Measurements from ENCODE around the gene DOC2A.

DOC2A gene

GRCh38 chr16:29989111-29989858, 21.5 kb downstream of the DOC2A start:
- DNase-seq (ENCODE audit: low spot score), result no peak

- no peak for DNase-seq (ENCODE audit: low spot score)
Observed at GRCh38 chr16:29988346-29989075, 22.3 kb downstream of the DOC2A start.

GRCh38 chr16:29987371-29988085, 23.3 kb downstream of the DOC2A start:
- no peak for DNase-seq (ENCODE audit: low spot score)

- DNase-seq (ENCODE audit: low spot score), result no peak
Observed at GRCh38 chr16:29986931-29987330, 23.9 kb downstream of the DOC2A start.

GRCh38 chr16:29986231-29986630, 24.6 kb downstream of the DOC2A start:
- no peak for DNase-seq (ENCODE audit: low spot score)

- no peak for DNase-seq (ENCODE audit: low spot score)
Observed at GRCh38 chr16:29985271-29985811, 25.5 kb downstream of the DOC2A start.

- DNase-seq (ENCODE audit: low spot score), result no peak
Observed at GRCh38 chr16:29984764-29985147, 26.1 kb downstream of the DOC2A start.

- no peak for DNase-seq (ENCODE audit: low spot score)
Observed at GRCh38 chr16:29984137-29984763, 26.6 kb downstream of the DOC2A start.

GRCh38 chr16:29983420-29984136, 27.2 kb downstream of the DOC2A start:
- DNase-seq (ENCODE audit: low spot score), result no peak

- no peak for DNase-seq (ENCODE audit: low spot score)
Observed at GRCh38 chr16:29982560-29983419, 28.0 kb downstream of the DOC2A start.

- DNase-seq (ENCODE audit: low spot score), result no peak
Observed at GRCh38 chr16:29978564-29979270, 32.1 kb downstream of the DOC2A start.

- no peak for DNase-seq (ENCODE audit: low spot score)
Observed at GRCh38 chr16:29978081-29978480, 32.7 kb downstream of the DOC2A start.

GRCh38 chr16:29977063-29977825, 33.6 kb downstream of the DOC2A start:
- no peak for DNase-seq (ENCODE audit: low spot score)

GRCh38 chr16:29975811-29976511, 34.9 kb downstream of the DOC2A start:
- no peak for DNase-seq (ENCODE audit: low spot score)

- no peak for DNase-seq (ENCODE audit: low spot score)
Observed at GRCh38 chr16:29975134-29975538, 35.7 kb downstream of the DOC2A start.

GRCh38 chr16:29974291-29975133, 36.3 kb downstream of the DOC2A start:
- DNase-seq (ENCODE audit: low spot score), result no peak
